HCT116 (cell line): ENCODE results near the gene GBF1.

ENCODE experiments used
- POLR2AphosphoS5 ChIP-seq: IDR thresholded peaks from 2 replicates; pipeline ENCODE4 v1.6.1; 2011; ENCODE audit warnings: mild to moderate bottlenecking, low read depth, low read length, moderate library complexity
- SP1 ChIP-seq: IDR thresholded peaks from 2 replicates; pipeline ENCODE4 v1.6.1; 2012; ENCODE audit warnings: low read depth
- TF ChIP-seq, protein P1 (sequence below), 3 experiments: fragments of 200-600 bp in 1 of 3; sonication (generic) in 1 of 3; IDR thresholded peaks in 2 of 3; conservative IDR thresholded peaks in 1 of 3; 2 replicates each; pipeline ENCODE4 v1.5.1; 2012 to 2017; ENCODE audit warnings: low read depth in 2 of 3, low read length in 2 of 3, antibody characterized with exemption in 1 of 3, borderline replicate concordance in 1 of 3, control low read depth in 1 of 3, mild to moderate bottlenecking in 1 of 3, mixed read lengths in 1 of 3, mixed run types in 1 of 3, moderate library complexity in 1 of 3; ENCODE audit not compliant: insufficient read depth in 1 of 3

DNA sequence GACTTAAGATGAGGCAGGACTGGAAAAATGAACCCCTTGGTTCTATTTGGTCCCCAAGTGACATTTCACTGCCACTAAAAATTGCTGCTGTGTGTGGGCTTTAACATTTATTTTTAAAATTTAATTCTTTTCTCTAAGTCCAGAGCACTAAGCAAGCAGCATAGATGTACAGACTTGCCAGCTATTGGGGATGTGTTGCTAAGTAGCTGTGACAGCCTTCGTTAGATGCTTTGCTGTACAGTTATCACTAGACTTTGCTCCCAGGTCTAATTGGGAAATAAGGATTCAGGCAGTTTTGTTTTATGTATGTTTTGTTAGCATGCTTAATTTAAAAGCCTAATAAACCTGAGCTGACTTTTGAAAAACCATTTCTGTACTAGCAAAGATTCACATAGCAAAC lies 51.8 kb downstream of the GBF1 start:
- TF ChIP-seq POLR2AphosphoS5 = no peak
- TF ChIP-seq, protein P1, sequence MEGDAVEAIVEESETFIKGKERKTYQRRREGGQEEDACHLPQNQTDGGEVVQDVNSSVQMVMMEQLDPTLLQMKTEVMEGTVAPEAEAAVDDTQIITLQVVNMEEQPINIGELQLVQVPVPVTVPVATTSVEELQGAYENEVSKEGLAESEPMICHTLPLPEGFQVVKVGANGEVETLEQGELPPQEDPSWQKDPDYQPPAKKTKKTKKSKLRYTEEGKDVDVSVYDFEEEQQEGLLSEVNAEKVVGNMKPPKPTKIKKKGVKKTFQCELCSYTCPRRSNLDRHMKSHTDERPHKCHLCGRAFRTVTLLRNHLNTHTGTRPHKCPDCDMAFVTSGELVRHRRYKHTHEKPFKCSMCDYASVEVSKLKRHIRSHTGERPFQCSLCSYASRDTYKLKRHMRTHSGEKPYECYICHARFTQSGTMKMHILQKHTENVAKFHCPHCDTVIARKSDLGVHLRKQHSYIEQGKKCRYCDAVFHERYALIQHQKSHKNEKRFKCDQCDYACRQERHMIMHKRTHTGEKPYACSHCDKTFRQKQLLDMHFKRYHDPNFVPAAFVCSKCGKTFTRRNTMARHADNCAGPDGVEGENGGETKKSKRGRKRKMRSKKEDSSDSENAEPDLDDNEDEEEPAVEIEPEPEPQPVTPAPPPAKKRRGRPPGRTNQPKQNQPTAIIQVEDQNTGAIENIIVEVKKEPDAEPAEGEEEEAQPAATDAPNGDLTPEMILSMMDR (IDR thresholded peaks at IDR 0.05 in 2 of 3, conservative IDR thresholded peaks at IDR 0.05 in 1 of 3; ENCODE audit: borderline replicate concordance in 1 of 3, insufficient read depth in 1 of 3, low read depth in 2 of 3, low read length in 2 of 3) = no peak
- no peak for TF ChIP-seq SP1
